ENCODE results near the gene MATCAP1. TPM values are rescaled to one million over a fixed set of nuclear protein-coding genes. Genes with fewer than 3 reads are reported as not detected.
A peak's percentile ranks its signal among the peaks of the same experiment; 100 is the strongest.

Gene MATCAP1
- total and polyA plus RNA-seq, 2 of the 8 experiments (the other 6 are each of a cell fraction or from before 2014, with no cell fraction given): 22.9 to 27.5 TPM

DNA sequence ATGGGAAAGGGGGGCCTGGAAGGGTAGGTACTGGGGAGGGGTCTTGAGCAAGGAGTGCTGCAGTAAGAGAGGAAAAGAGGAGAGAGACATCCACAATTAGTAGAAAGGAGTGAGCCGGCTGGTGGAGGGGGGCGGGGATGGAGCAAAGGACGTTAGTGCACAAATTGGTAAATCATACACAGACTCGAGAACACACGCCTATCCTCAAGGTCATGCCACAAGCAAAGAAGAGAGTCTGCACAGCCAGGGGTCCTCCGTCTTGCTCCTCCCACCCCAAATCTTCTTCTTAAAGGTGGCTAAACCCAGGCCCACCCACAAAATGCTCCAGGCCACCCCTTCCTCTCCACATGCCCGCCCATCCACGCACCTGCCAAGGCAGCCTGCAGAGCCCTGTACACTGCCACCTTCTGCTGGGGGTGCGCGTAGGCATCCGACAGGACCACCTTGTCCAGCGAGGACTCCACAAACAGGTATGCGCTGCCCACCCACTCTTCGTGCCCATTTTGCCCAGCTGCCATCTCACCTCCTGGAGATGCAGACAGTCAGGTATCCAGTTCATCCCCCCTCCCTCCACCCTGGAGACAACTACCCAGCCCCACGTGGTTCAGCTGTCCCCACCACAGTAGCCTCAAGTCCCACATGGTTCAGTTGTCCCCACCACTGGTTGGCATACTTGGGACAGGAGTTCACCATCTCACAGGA lies 27.5 kb downstream of the MATCAP1 start:
- no peak overlapping the region for H2BK15ac ChIP-seq (ENCODE audit: low read length)
- no peaks in the 10 kb centered on the region for H3K9me3 ChIP-seq (ENCODE audit: insufficient read depth in 2 of 2, low read depth in 1 of 2, low read length in 1 of 2)
- H4K5ac ChIP-seq (ENCODE audit: insufficient read length, low read depth, low read length): no peak overlapping the region
- no peak overlapping the region for H3K18ac ChIP-seq (ENCODE audit: extremely low read depth, low read length)
- H4K8ac ChIP-seq (ENCODE audit: extremely low read depth, insufficient read depth, low read length): no peak overlapping the region
- H4K91ac ChIP-seq (replicated peaks; ENCODE audit: insufficient read length, low read length): no peak overlapping the region
- WGBS, 2 experiments (ENCODE audit: extremely low coverage in 1 of 2, insufficient coverage in 1 of 2, insufficient read length in 1 of 2, insufficient replicate concordance in 2 of 2, low coverage in 1 of 2, low lambda C conversion rate in 2 of 2, missing lambda C conversion rate in 1 of 2): 53% methylated on average over 15 of the region's 15 CpGs; no CpG with 5 or more reads in 1 of the 2 experiments
- H3K4ac ChIP-seq (replicated peaks; ENCODE audit: insufficient read length, low read depth, low read length): no peak overlapping the region
- H3K23me2 ChIP-seq (ENCODE audit: low read depth, low read length): peaks cover 14% of the 10 kb centered on the region; the same call in 1 of the 2 replicates
- no peak overlapping the region for H2BK20ac ChIP-seq (ENCODE audit: low read length)
- H2BK120ac ChIP-seq (replicated peaks; ENCODE audit: low read depth, low read length): no peak overlapping the region
- no peak overlapping the region for H2BK5ac ChIP-seq (ENCODE audit: low read depth, low read length)
- DNase-seq (ENCODE audit: low read depth in 1 of 2, low spot score in 2 of 2): no peak
- H3K4me1 ChIP-seq (replicated peaks in 1 of 4; ENCODE audit: control insufficient read depth in 3 of 4, insufficient read depth in 4 of 4, low read length in 3 of 4): peaks cover 0 to 12% (median 6%) of the 10 kb centered on the region in 4 experiments; a peak in 5 of 7 replicates
- ChIA-PET POLR2A (ENCODE audit: partially characterized antibody) (interaction anchor here (1.9 kb wide), 1 partner anchor 7 kb away, joined by 7 read pairs; no protein-coding TSS in a partner anchor), CTCF (ENCODE audit: partially characterized antibody) (interaction anchor here (0.7 to 14.1 kb wide), 22 partner anchors 13 to 203 kb away, joined by 3 to 291 read pairs (median 6); partner anchors contain the start of genes CES3, E2F4, FBXL8 and HSF4)
- peak overlapping the region in 1 of 2 experiments; percentile 87; a peak in 1 of 4 replicates for H3K4me2 ChIP-seq (ENCODE audit: insufficient read depth in 1 of 2, low read depth in 2 of 2, low read length in 2 of 2)
- no peak overlapping the region for H3K27ac ChIP-seq (ENCODE audit: low read depth, low read length)
- H2AFZ ChIP-seq (ENCODE audit: low read length): no peak overlapping the region
- H4K20me1 ChIP-seq (replicated peaks in 1 of 2; ENCODE audit: control insufficient read depth in 1 of 2, insufficient read depth in 2 of 2, low read length in 2 of 2): peaks cover 10 to 13% of the 10 kb centered on the region in 2 experiments
- no peak overlapping the region for H2BK12ac ChIP-seq (ENCODE audit: low read depth, low read length)
- no peak overlapping the region for H3K4me3 ChIP-seq (ENCODE audit: extremely low read depth in 1 of 4, insufficient read depth in 2 of 4, low read depth in 3 of 4, low read length in 4 of 4)
- FAIRE-seq: no peak
- no peaks in the 10 kb centered on the region for H3K36me3 ChIP-seq (ENCODE audit: control insufficient read depth in 2 of 4, insufficient read depth in 4 of 4, low read length in 3 of 4)
- H3K9ac ChIP-seq (replicated peaks in 1 of 4; ENCODE audit: extremely low read depth in 1 of 4, low read depth in 3 of 4, low read length in 3 of 4): no peak overlapping the region
- H3K56ac ChIP-seq (replicated peaks; ENCODE audit: insufficient read length, low read depth, low read length): no peak overlapping the region
- H3K79me2 ChIP-seq (ENCODE audit: control insufficient read depth in 1 of 2, insufficient read depth in 2 of 2, low read length in 2 of 2): no peaks in the 10 kb centered on the region
- no peak overlapping the region for H2AK5ac ChIP-seq (ENCODE audit: low read depth, low read length)
- no peak overlapping the region for H3K23ac ChIP-seq (ENCODE audit: insufficient read length)
- no peaks in the 10 kb centered on the region for H3K79me1 ChIP-seq (ENCODE audit: low read depth, low read length)
- TF ChIP-seq POU5F1 (IDR thresholded peaks at IDR 0.05; ENCODE audit: low read depth, low read length): no peak
- TF ChIP-seq, protein P1, sequence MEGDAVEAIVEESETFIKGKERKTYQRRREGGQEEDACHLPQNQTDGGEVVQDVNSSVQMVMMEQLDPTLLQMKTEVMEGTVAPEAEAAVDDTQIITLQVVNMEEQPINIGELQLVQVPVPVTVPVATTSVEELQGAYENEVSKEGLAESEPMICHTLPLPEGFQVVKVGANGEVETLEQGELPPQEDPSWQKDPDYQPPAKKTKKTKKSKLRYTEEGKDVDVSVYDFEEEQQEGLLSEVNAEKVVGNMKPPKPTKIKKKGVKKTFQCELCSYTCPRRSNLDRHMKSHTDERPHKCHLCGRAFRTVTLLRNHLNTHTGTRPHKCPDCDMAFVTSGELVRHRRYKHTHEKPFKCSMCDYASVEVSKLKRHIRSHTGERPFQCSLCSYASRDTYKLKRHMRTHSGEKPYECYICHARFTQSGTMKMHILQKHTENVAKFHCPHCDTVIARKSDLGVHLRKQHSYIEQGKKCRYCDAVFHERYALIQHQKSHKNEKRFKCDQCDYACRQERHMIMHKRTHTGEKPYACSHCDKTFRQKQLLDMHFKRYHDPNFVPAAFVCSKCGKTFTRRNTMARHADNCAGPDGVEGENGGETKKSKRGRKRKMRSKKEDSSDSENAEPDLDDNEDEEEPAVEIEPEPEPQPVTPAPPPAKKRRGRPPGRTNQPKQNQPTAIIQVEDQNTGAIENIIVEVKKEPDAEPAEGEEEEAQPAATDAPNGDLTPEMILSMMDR (IDR thresholded peaks at IDR 0.05; ENCODE audit: control extremely low read depth in 1 of 3, insufficient read depth in 1 of 3, low read depth in 1 of 3, low read length in 3 of 3): peak in 1 of 3 experiments; percentile 26; a peak in 1 of 4 replicates
- H3K14ac ChIP-seq (ENCODE audit: insufficient read length): no peak overlapping the region
- H3K27me3 ChIP-seq (replicated peaks in 1 of 4; ENCODE audit: control insufficient read depth in 3 of 4, extremely low read depth in 1 of 4, insufficient read depth in 3 of 4, low read length in 3 of 4): peaks cover 81 to 99% (median 97%) of the 10 kb centered on the region in 4 experiments
